GM23248 (cell line): ENCODE results near the gene NCOA5. TPM values are rescaled to one million over a fixed set of nuclear protein-coding genes. Genes with fewer than 3 reads are reported as not detected.

Experiments used
- DNase-seq: peaks from one replicate; pipeline ENCODE4 v3.0.0-alpha.2; 2015
- H2AFZ ChIP-seq: fragments of 200-600 bp; sonication (generic); 2 replicates; pipeline ENCODE4 v1.6.1; 2016; ENCODE audit warnings: antibody characterized with exemption
- H3F3A ChIP-seq: fragments of 200-600 bp; sonication (generic); 2 replicates; pipeline ENCODE4 v1.6.1; 2016; ENCODE audit warnings: mild to moderate bottlenecking, antibody characterized with exemption, mixed run types; ENCODE audit not compliant: insufficient read depth
- H3K27ac ChIP-seq: fragments of 200-600 bp; sonication (generic); 2 replicates; pipeline ENCODE4 v1.5.1; 2016; ENCODE audit warnings: mild to moderate bottlenecking
- H3K27me3 ChIP-seq: fragments of 200-600 bp; sonication (generic); replicated peaks from 2 replicates; pipeline ENCODE4 v1.6.1; 2016; ENCODE audit warnings: mild to moderate bottlenecking; ENCODE audit not compliant: insufficient read depth
- H3K36me3 ChIP-seq: fragments of 200-600 bp; sonication (generic); 2 replicates; pipeline ENCODE4 v1.6.1; 2016; ENCODE audit warnings: low read depth, mild to moderate bottlenecking
- H3K4me1 ChIP-seq: fragments of 200-600 bp; sonication (generic); 2 replicates; pipeline ENCODE4 v1.6.1; 2016; ENCODE audit warnings: mild to moderate bottlenecking; ENCODE audit not compliant: insufficient read depth
- H3K4me2 ChIP-seq: fragments of 200-600 bp; sonication (generic); one replicate; pipeline ENCODE4 v1.6.1; 2016; ENCODE audit warnings: mild to moderate bottlenecking; ENCODE audit not compliant: unreplicated experiment
- H3K4me3 ChIP-seq: fragments of 200-600 bp; sonication (generic); 2 replicates; pipeline ENCODE4 v1.5.1; 2016; ENCODE audit warnings: mild to moderate bottlenecking
- H3K79me2 ChIP-seq: fragments of 200-600 bp; sonication (generic); 2 replicates; pipeline ENCODE4 v1.6.1; 2016; ENCODE audit warnings: mild to moderate bottlenecking; ENCODE audit not compliant: insufficient read depth
- H3K9ac ChIP-seq: fragments of 200-600 bp; sonication (generic); 2 replicates; pipeline ENCODE4 v1.6.1; 2016; ENCODE audit warnings: mild to moderate bottlenecking
- H3K9me2 ChIP-seq: fragments of 200-600 bp; sonication (generic); 2 replicates; pipeline ENCODE4 v1.6.1; 2016; ENCODE audit warnings: mixed run types, mild to moderate bottlenecking, moderate library complexity; ENCODE audit not compliant: insufficient read depth
- H3K9me3 ChIP-seq: fragments of 200-600 bp; sonication (generic); one replicate; pipeline ENCODE4 v1.6.1; 2017; ENCODE audit warnings: low read depth
- H4K20me1 ChIP-seq: fragments of 200-600 bp; sonication (generic); 2 replicates; pipeline ENCODE4 v1.6.0; 2016; ENCODE audit not compliant: insufficient read depth
- EZH2 ChIP-seq: fragments of 200-600 bp; sonication (generic); IDR thresholded peaks from 2 replicates; pipeline ENCODE4 v1.6.1; 2018; ENCODE audit warnings: antibody characterized with exemption, mild to moderate bottlenecking; ENCODE audit not compliant: insufficient read depth, poor library complexity, severe bottlenecking
- EZH2phosphoT487 ChIP-seq: fragments of 200-600 bp; sonication (generic); IDR thresholded peaks from 2 replicates; pipeline ENCODE4 v1.6.1; 2018; ENCODE audit warnings: antibody characterized with exemption, moderate library complexity, mild to moderate bottlenecking, low read depth; ENCODE audit not compliant: insufficient read depth
- WGBS, 2 experiments: methylation state at CpG; one replicate each; pipeline ENCODE4 v1.1.6; 2015 to 2017; ENCODE audit warnings: low lambda C conversion rate in 2 of 2, low coverage in 1 of 2; ENCODE audit errors: missing lambda C conversion rate in 2 of 2; 5-methylcytosine and 5-hydroxymethylcytosine counted together
- in situ Hi-C: fragments of 300-500 bp; cut with MboI; formaldehyde crosslinking; loops from 2 replicates; pipeline ENCODE4 v1.15.0; 2020
- polyA plus RNA-seq: library from polyadenylated mRNA; unstranded; fragments of >200 nt; fragmentation: Nextera tagmentation; extraction: Ambion mirVana; gene quantifications from 2 replicates; pipeline ENCODE4 v1.2.1, GENCODE V29; 2016
- total RNA-seq: library from RNA; depleted of rRNA; stranded (reverse); fragments of >200 nt; shearing (Covaris generic); gene quantifications from 2 replicates; pipeline ENCODE4 v1.2.3, GENCODE V29; 2014

Gene NCOA5
- total and polyA plus RNA-seq, 2 experiments from 2014 or later: 15.3 to 20.4 TPM

DNA sequence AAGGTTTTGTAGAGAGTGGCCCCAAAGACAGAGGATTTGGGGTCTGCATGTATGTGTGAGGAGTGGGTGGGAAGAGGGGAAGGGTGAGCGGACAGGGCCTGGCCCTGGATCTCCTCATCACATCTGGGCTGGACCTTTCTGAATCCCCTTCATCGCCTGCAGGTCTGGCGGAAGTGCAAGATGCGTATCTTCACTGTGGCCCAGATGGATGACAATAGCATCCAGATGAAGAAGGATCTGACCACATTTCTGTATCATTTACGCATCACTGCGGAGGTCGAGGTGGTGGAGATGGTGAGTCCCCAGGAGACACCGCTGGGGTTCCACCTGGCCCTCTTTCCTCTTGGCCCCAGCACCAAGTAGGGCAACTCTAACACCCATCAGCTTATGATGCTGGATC is 36.3 kb downstream of the NCOA5 start:
- no peak overlapping the region for H3K4me2 ChIP-seq
- no peaks in the 10 kb centered on the region for H4K20me1 ChIP-seq
- no peaks in the 10 kb centered on the region for H3F3A ChIP-seq
- no peak for TF ChIP-seq EZH2
- TF ChIP-seq EZH2phosphoT487: no peak
- no peaks in the 10 kb centered on the region for H3K9me3 ChIP-seq
- H3K4me1 ChIP-seq: peaks cover 5% of the 10 kb centered on the region; the same call in 1 of the 2 replicates
- no peak overlapping the region for H3K4me3 ChIP-seq
- in situ Hi-C loops: no loop called here
- DNase-seq: no peak
- H3K27ac ChIP-seq: no peak overlapping the region
- 59% methylated on average over 8 of the region's 8 CpGs for WGBS, 2 experiments
- H3K9ac ChIP-seq: no peak overlapping the region
- H3K36me3 ChIP-seq: no peaks in the 10 kb centered on the region
- H3K79me2 ChIP-seq: no peaks in the 10 kb centered on the region
- H2AFZ ChIP-seq: no peak overlapping the region
- H3K27me3 ChIP-seq: no peaks in the 10 kb centered on the region
- H3K9me2 ChIP-seq: no peaks in the 10 kb centered on the region

DNA sequence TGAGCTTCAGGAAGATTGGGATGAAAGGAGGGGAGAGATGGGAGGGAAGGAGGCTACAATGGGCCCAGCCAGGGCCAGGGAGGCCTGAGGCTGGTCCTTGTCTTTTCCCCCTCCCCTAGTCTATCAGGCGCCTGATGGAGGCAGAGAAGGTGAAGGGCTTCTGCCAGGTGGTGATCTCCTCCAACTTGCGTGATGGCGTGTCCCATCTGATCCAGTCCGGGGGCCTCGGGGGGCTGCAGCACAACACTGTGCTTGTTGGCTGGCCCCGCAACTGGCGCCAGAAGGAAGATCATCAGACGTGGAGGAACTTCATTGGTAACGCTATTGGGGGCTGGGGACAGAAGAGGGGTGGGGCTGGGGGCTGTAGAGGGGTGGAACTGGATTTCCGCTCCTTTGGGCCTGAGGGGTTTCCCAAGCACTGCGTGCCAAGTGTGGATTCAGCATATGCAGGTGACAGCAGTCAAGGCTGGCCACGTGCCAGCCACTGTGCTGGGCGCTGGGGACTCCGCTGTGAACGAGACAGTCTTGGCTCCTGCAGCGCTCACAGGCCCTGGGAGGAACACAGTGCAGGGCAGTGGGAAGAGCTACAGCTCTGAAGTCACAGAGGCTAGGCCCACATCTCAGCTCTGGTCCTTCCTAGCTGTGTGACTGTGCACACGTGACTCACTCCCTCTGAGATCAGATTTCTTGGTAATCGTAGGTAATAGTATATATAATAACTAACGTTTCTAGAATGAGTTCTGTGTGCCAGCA is 38.0 kb downstream of the NCOA5 start:
- Histone ChIP-seq H3K4me3 (no peak overlapping the region), H3K9me3 (no peaks in the 10 kb centered on the region), H2AFZ (no peak overlapping the region), H3K4me1 (no peaks in the 10 kb centered on the region), H3K9ac (no peak overlapping the region), H3K4me2 (no peak overlapping the region), H3K9me2 (no peaks in the 10 kb centered on the region), H3K36me3 (no peaks in the 10 kb centered on the region), H3K27me3 (peaks cover 4% of the 10 kb centered on the region), H3K27ac (no peak overlapping the region), H3K79me2 (no peaks in the 10 kb centered on the region), H4K20me1 (no peaks in the 10 kb centered on the region), H3F3A (no peaks in the 10 kb centered on the region)
- in situ Hi-C loops: no loop called here
- DNase-seq: peak; percentile 14
- WGBS, 2 experiments: 49 to 59% methylated on average over 16 to 19 of the region's 19 CpGs
- TF ChIP-seq EZH2 (no peak), EZH2phosphoT487 (no peak)

DNA sequence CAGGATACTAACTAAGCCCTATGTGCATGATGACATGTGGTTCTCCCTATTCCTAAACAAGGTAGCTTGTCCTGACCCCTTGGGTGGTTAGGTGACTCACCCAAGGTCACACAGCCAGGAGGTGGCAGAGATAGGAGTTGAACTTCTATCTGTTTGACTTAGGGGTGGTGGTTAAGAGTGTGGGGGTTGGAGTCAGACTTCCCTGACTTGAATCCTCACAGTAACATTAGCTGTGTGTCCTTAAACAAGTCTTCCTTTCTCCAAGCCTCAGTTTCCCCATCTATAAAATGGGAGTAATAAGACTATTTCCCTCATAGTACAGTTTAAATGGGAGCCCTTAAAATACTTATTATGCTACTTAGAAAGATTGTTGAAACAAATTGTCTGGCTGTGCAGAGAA is 38.9 kb downstream of the NCOA5 start:
- in situ Hi-C loops: no loop called here
- Histone ChIP-seq H3K4me3 (no peak overlapping the region), H3K9me3 (no peaks in the 10 kb centered on the region), H4K20me1 (no peaks in the 10 kb centered on the region), H3K27me3 (peaks cover 8% of the 10 kb centered on the region), H2AFZ (no peak overlapping the region), H3K27ac (no peak overlapping the region), H3K9ac (no peak overlapping the region), H3F3A (no peaks in the 10 kb centered on the region), H3K36me3 (no peaks in the 10 kb centered on the region), H3K4me2 (no peak overlapping the region), H3K9me2 (no peaks in the 10 kb centered on the region), H3K79me2 (no peaks in the 10 kb centered on the region), H3K4me1 (no peaks in the 10 kb centered on the region)
- no peak for DNase-seq
- TF ChIP-seq EZH2: no peak
- TF ChIP-seq EZH2phosphoT487: no peak

DNA sequence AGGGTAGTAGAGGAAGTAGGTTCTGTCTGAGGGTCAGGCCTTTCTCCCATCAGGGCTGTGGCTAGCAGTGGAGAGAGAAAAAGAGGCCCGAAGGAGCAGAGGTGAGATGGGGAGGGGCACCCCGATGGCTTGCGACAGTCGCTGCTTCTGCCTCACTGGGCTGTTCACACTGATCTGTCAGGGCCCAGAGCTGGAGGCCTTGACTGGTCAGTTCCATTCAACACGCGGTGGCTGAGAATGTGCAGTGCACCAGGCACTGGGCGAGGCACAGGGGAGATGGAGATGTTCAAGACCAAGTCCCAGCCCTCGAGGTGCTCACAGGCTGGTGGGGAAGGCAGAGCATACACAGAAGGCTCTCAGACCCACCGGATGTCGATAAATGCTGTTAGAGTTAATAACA is 39.3 kb downstream of the NCOA5 start:
- Histone ChIP-seq H3K27me3 (peaks cover 8% of the 10 kb centered on the region), H3K4me1 (no peaks in the 10 kb centered on the region), H3K9me2 (no peaks in the 10 kb centered on the region), H3K9me3 (no peaks in the 10 kb centered on the region), H2AFZ (no peak overlapping the region), H3K36me3 (no peaks in the 10 kb centered on the region), H3K4me2 (no peak overlapping the region), H3K27ac (no peak overlapping the region), H4K20me1 (no peaks in the 10 kb centered on the region), H3K9ac (no peak overlapping the region), H3F3A (no peaks in the 10 kb centered on the region), H3K79me2 (no peaks in the 10 kb centered on the region), H3K4me3 (no peak overlapping the region)
- in situ Hi-C loops: no loop called here
- DNase-seq: no peak
- TF ChIP-seq EZH2phosphoT487: no peak
- no peak for TF ChIP-seq EZH2
- WGBS, 2 experiments: 49% methylated on average over 10 of the region's 10 CpGs

DNA sequence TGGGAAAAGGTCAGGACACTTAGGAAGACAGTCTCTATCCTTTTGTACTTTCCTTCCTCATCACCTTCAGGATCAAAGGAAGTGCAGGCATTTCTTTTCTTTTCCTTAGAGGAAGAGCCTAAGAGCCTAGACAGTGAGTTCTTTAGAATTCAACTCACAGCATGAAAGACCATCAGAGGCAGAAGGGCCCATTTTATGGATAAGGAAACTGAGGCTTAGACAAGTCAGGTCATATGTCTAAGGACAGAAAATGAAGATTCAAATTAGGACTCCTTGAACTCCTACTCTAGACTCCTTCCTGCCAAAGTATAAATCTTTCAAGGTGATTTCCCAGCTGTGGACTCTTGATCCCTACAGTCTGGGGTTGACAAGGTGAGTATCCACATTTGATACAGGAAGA is 39.9 kb downstream of the NCOA5 start:
- H3K27me3 ChIP-seq: peaks cover 8% of the 10 kb centered on the region
- H3K4me1 ChIP-seq: no peaks in the 10 kb centered on the region
- H4K20me1 ChIP-seq: no peaks in the 10 kb centered on the region
- no peaks in the 10 kb centered on the region for H3K36me3 ChIP-seq
- H2AFZ ChIP-seq: no peak overlapping the region
- no peak overlapping the region for H3K27ac ChIP-seq
- no peak overlapping the region for H3K4me3 ChIP-seq
- no peak for TF ChIP-seq EZH2phosphoT487
- TF ChIP-seq EZH2: no peak
- no peaks in the 10 kb centered on the region for H3K79me2 ChIP-seq
- no peak for DNase-seq
- no peaks in the 10 kb centered on the region for H3K9me3 ChIP-seq
- no peak overlapping the region for H3K4me2 ChIP-seq
- H3F3A ChIP-seq: no peaks in the 10 kb centered on the region
- H3K9me2 ChIP-seq: no peaks in the 10 kb centered on the region
- in situ Hi-C loops: no loop called here
- H3K9ac ChIP-seq: no peak overlapping the region
